Measurements from ENCODE around the gene MATN3.

Gene MATN3

GRCh38 chr2:20012032-20012281, 511 bp downstream of the MATN3 start:
- Histone ChIP-seq H3K4me3 (ENCODE audit: low read length) (no peak overlapping the region), H4K20me1 (ENCODE audit: insufficient read depth, low read length) (no peaks in the 10 kb centered on the region), H3K79me2 (ENCODE audit: low read length) (no peaks in the 10 kb centered on the region), H3K9me3 (ENCODE audit: insufficient read depth, low read length) (no peaks in the 10 kb centered on the region), H3K36me3 (replicated peaks; ENCODE audit: low read depth, low read length) (no peaks in the 10 kb centered on the region), H2AFZ (ENCODE audit: low read depth, low read length) (no peak overlapping the region), H3K27me3 (ENCODE audit: low read depth, low read length) (peaks cover 4% of the 10 kb centered on the region), H3K4me1 (ENCODE audit: low read length) (no peaks in the 10 kb centered on the region), H3K27ac (ENCODE audit: low read length) (no peak overlapping the region), H3K4me2 (ENCODE audit: low read length) (no peak overlapping the region), H3K9ac (ENCODE audit: low read length) (no peak overlapping the region)
- TF ChIP-seq EZH2phosphoT487 (IDR thresholded peaks at IDR 0.05; ENCODE audit: low read depth) (no peak), CTCF (IDR thresholded peaks at IDR 0.05; ENCODE audit: low read depth, low read length) (no peak)

GRCh38 chr2:20011276-20012031, 1.0 kb downstream of the MATN3 start:
- no peak overlapping the region for H3K27ac ChIP-seq (ENCODE audit: low read length)
- no peaks in the 10 kb centered on the region for H3K36me3 ChIP-seq (replicated peaks; ENCODE audit: low read depth, low read length)
- no peak overlapping the region for H3K4me3 ChIP-seq (ENCODE audit: low read length)
- no peak for TF ChIP-seq EZH2phosphoT487 (IDR thresholded peaks at IDR 0.05; ENCODE audit: low read depth)
- TF ChIP-seq CTCF (IDR thresholded peaks at IDR 0.05; ENCODE audit: low read depth, low read length): no peak
- H3K4me2 ChIP-seq (ENCODE audit: low read length): no peak overlapping the region
- H4K20me1 ChIP-seq (ENCODE audit: insufficient read depth, low read length): no peaks in the 10 kb centered on the region
- H2AFZ ChIP-seq (ENCODE audit: low read depth, low read length): no peak overlapping the region
- H3K9me3 ChIP-seq (ENCODE audit: insufficient read depth, low read length): no peaks in the 10 kb centered on the region
- H3K4me1 ChIP-seq (ENCODE audit: low read length): no peaks in the 10 kb centered on the region
- no peak overlapping the region for H3K9ac ChIP-seq (ENCODE audit: low read length)
- peaks cover 4% of the 10 kb centered on the region for H3K27me3 ChIP-seq (ENCODE audit: low read depth, low read length)
- H3K79me2 ChIP-seq (ENCODE audit: low read length): no peaks in the 10 kb centered on the region

- no peaks in the 10 kb centered on the region for H3K79me2 ChIP-seq (ENCODE audit: low read length)
- H3K9me3 ChIP-seq (ENCODE audit: insufficient read depth, low read length): no peaks in the 10 kb centered on the region
- H3K9ac ChIP-seq (ENCODE audit: low read length): no peak overlapping the region
- TF ChIP-seq EZH2phosphoT487 (IDR thresholded peaks at IDR 0.05; ENCODE audit: low read depth): no peak
- TF ChIP-seq CTCF (IDR thresholded peaks at IDR 0.05; ENCODE audit: low read depth, low read length): no peak
- no peaks in the 10 kb centered on the region for H3K4me1 ChIP-seq (ENCODE audit: low read length)
- H4K20me1 ChIP-seq (ENCODE audit: insufficient read depth, low read length): no peaks in the 10 kb centered on the region
- H3K4me3 ChIP-seq (ENCODE audit: low read length): no peak overlapping the region
- H3K36me3 ChIP-seq (replicated peaks; ENCODE audit: low read depth, low read length): no peaks in the 10 kb centered on the region
- peaks cover 4% of the 10 kb centered on the region for H3K27me3 ChIP-seq (ENCODE audit: low read depth, low read length)
- no peak overlapping the region for H2AFZ ChIP-seq (ENCODE audit: low read depth, low read length)
- H3K27ac ChIP-seq (ENCODE audit: low read length): no peak overlapping the region
- no peak overlapping the region for H3K4me2 ChIP-seq (ENCODE audit: low read length)
Measured at GRCh38 chr2:20008703-20009102, 3.8 kb downstream of the MATN3 start.

- H4K20me1 ChIP-seq (ENCODE audit: insufficient read depth, low read length): no peaks in the 10 kb centered on the region
- H3K27me3 ChIP-seq (ENCODE audit: low read depth, low read length): peaks cover 4% of the 10 kb centered on the region
- no peak overlapping the region for H3K27ac ChIP-seq (ENCODE audit: low read length)
- no peaks in the 10 kb centered on the region for H3K4me1 ChIP-seq (ENCODE audit: low read length)
- H3K36me3 ChIP-seq (replicated peaks; ENCODE audit: low read depth, low read length): no peaks in the 10 kb centered on the region
- no peak overlapping the region for H3K9ac ChIP-seq (ENCODE audit: low read length)
- H2AFZ ChIP-seq (ENCODE audit: low read depth, low read length): no peak overlapping the region
- TF ChIP-seq CTCF (IDR thresholded peaks at IDR 0.05; ENCODE audit: low read depth, low read length) (no peak), EZH2phosphoT487 (IDR thresholded peaks at IDR 0.05; ENCODE audit: low read depth) (no peak)
- H3K4me3 ChIP-seq (ENCODE audit: low read length): no peak overlapping the region
- H3K9me3 ChIP-seq (ENCODE audit: insufficient read depth, low read length): no peaks in the 10 kb centered on the region
- H3K79me2 ChIP-seq (ENCODE audit: low read length): no peaks in the 10 kb centered on the region
- H3K4me2 ChIP-seq (ENCODE audit: low read length): no peak overlapping the region
Measured at GRCh38 chr2:20005891-20006470, 6.5 kb downstream of the MATN3 start.

Measured in OCI-LY3 (cell line).